ENCODE measurements around the gene ASCC3.

Gene ASCC3

DNA sequence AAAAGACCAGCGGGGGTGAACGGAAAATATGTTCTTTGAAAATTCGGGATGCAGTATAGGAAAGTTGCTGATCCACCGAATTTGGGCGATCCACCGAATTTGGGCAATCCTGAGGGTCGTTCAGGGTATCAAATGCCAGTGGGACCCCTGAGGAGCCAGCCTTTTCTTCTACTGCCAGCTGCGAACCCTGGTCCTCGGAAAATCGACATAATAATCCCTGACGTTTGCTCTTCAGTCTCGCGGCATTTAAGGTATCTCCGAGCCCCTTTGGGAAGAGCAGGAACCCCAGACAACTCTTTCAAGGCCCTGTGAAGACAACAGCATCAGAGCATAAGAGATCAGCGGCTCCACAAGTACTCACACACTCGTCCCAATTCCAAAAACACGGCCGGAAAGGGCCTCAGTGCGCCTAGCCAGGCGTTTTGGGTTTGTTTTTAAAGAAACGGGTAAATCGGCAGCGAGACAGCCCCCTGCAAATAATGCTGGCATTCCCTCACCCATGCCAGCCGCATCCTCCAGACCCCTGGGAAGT is 417.4 kb downstream of the ASCC3 start:
- TF ChIP-seq, protein P1, sequence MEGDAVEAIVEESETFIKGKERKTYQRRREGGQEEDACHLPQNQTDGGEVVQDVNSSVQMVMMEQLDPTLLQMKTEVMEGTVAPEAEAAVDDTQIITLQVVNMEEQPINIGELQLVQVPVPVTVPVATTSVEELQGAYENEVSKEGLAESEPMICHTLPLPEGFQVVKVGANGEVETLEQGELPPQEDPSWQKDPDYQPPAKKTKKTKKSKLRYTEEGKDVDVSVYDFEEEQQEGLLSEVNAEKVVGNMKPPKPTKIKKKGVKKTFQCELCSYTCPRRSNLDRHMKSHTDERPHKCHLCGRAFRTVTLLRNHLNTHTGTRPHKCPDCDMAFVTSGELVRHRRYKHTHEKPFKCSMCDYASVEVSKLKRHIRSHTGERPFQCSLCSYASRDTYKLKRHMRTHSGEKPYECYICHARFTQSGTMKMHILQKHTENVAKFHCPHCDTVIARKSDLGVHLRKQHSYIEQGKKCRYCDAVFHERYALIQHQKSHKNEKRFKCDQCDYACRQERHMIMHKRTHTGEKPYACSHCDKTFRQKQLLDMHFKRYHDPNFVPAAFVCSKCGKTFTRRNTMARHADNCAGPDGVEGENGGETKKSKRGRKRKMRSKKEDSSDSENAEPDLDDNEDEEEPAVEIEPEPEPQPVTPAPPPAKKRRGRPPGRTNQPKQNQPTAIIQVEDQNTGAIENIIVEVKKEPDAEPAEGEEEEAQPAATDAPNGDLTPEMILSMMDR (conservative IDR thresholded peaks at IDR 0.05), result no peak
- H3K27ac ChIP-seq, result no peak overlapping the region

DNA sequence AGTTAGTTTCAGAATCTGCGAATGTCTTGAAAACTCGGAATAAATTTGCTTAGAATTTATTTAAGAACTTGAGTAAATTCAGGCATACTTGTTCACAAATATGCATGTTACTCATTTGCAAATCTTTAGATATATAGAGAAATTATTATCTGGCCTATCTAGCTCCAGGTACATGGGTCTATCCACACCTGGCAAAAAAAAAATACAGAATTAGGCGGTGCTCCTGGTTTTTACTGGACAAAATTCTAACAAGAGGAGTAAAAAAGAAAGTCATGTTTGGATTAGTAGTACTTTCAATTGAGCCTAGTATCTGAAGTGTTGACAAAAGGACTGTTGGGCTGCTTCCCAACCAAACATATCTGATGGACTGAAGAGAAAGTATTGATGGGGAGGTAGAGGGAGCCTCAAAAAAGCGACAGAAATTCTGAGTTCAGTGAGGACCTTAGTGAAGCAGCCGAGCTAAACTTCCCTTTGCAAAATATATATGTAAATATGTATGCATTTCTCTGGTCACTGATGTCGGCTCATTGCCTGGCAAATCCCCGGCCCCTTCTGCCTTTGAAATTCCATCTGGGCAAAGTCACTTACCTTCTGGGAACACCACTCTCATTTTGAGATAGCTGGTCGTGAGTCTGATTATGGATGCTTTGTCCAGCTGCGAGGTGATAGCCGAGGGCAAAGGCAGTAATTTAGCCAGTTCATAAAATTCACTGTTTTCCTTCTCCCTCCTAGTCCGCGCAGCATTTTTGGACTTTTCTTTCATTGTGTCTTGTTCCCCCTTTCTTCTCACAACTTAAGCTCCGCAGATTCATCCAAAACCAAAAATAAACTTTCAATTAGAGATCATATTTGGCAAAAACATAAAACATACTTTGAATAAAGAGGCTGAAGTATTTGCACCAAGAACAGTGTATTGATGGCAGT is 418.2 kb downstream of the ASCC3 start:
- H3K27ac ChIP-seq, result no peak overlapping the region
- TF ChIP-seq, protein P1 (conservative IDR thresholded peaks at IDR 0.05), result no peak

DNA sequence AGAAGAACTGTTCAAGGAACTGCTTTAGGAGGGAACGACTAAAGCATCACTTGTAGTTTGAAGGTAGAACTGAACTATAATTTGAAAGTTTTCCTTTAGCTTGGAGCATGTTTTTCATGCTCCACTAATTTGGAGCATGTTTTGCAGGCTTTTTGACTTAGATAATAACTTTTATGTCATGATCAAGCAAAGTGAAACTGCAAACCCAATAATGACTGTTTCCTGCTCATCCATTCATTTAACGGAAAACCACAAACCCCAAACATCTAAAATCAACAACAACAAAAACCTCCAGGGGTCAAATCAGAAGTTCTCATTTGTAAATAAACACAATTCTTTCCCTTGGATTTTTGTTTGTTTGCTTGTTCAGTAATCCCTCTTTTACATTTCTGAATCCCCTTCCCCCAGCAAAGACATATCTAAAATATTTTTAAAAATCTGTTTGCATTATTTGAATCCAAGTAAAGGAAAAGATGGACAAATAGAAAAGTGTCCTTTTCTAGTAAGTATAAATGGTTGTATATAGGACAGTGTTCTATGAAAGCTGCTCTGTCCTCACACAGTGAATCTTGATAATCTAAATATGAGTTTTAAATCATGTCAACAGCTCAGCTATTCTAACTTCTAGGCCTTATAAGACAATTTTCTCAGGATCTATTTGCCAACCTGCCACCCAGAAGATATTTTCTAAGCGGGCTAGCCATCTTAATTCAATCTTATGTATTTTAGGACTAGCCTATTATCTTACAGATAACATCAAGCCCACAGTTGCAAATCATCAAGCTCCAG is 419.0 kb downstream of the ASCC3 start:
- TF ChIP-seq, protein P1 (conservative IDR thresholded peaks at IDR 0.05), result no peak
- no peak overlapping the region for H3K27ac ChIP-seq

DNA sequence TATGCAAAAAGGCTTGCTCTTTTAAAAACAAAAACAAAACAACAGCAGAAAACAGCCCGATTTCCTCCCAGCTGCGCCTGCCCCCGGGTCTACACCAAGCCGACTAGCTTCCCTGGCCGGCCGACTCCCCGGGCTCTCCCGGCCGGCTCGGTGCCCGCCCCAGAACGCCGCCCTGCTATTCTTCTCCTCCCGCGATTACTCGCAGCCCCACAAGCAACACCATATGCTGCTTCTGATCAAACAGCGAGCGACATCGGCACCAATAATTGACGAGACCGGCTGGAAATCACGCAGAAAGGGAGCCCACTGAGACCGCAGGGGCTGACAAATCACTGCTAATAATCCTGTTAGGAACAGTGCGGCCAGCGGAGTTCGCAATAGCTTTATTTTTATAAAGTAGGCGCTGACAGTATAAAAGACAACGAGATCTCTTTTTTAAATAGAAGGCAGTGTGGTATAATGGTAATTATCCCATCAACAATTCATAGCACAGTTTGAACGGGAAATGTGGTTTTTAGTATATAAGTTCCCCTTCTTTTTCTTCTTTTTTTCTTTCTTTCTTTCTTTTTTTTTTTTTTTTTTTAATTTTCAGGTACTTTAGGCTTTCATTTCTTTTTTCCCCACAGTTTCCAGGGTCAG is 419.7 kb downstream of the ASCC3 start:
- H3K27ac ChIP-seq, result no peak overlapping the region
- TF ChIP-seq, protein P1 (conservative IDR thresholded peaks at IDR 0.05), result no peak

DNA sequence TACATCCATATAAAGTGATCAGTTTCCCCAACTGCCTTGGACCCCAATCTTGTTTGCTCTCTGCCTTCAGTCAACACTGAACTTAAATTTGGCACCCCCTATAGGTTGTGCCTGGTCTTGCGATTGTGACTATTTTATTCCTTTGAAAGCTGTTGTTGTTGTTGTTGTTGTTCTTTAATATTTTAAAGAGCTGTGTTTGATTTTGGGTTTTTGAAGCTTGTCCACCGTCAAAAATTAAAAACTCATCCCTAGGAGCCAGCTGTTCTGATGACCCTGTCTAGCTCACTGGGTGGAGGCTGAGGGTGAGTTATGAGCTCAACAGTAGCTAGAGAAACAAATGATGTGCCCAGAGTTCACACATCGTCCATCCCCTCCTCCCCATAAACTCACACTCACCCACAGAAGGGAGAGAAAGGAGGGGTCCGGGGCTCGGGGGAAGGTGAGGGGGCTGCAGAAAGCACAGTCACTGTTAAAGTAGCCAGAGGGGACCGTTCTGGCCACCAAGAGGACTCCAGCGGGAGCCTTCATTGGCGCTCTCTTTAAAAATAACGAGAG is 420.4 kb downstream of the ASCC3 start:
- TF ChIP-seq, protein P1 (conservative IDR thresholded peaks at IDR 0.05), result no peak
- no peak overlapping the region for H3K27ac ChIP-seq

DNA sequence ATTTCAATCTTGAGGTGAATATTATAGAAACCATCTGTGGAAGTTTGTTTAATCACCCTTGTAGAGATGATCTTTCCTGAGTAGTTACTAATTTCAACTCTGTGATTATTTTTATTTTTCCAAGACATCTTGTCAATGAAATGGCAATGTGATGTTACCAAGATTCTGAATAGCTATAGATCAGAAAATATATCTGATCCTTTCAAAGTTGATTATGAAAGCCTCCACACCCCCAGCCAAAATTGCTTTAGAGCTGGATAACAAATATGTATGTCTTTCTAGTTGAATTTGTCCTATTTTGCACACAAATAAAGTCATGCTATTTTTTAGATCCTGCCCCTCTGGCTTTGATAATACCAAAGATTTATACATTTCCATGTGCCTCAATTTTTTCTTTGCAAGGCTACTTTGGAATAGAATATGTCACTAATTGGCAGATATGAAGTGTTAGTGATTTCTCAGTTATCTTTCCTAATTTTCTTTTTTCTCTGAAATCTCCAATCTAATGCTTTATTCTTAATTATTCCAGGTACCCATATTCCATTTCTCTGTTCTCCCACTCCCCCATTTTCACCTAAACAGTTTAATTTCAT is 421.4 kb downstream of the ASCC3 start:
- TF ChIP-seq, protein P1 (conservative IDR thresholded peaks at IDR 0.05), result no peak
- H3K27ac ChIP-seq, result no peak overlapping the region
